Pancreas (tissue), 10 donors: ENCODE data around the gene PSMD12. TPM values are rescaled to one million over a fixed set of nuclear protein-coding genes. Genes with fewer than 3 reads are reported as not detected.
"Not testable (repeated sequence)": the region's sequence is repeated elsewhere in the genome, so short reads cannot be mapped to it uniquely, and the experiment has no call there.

ENCODE experiments used
- ATAC-seq, 4 donors: fragments of 200-7000 bp; cut with Tn5 transposase; one replicate each; pipeline versions ENCODE4 v1.8.0 to v1.9.1; 2020; ENCODE audit warnings: mild to moderate bottlenecking in 4 of 4, moderate library complexity in 4 of 4
- DNase-seq, 6 donors: peaks; one replicate each; pipeline ENCODE4 v3.0.0-alpha.2; 2020
- FAIRE-seq: peaks from 2 replicates; lab custom pipeline; 2012; peaks lifted over from hg19 to GRCh38; lab: Jason Lieb, UNC
- H3K27ac ChIP-seq, 4 donors: fragments of 200-600 bp; sonication (generic); 1 replicate in 3 of 4; 2 replicates in 1 of 4; pipeline versions ENCODE4 v1.5.0 to v1.8.0; 2020
- H3K27me3 ChIP-seq, 4 donors: fragments of 200-600 bp; one replicate each; pipeline ENCODE4 v1.8.0; 2021
- H3K36me3 ChIP-seq, 3 donors: fragments of 200-600 bp; sonication (generic) in 1 of 3; one replicate each; pipeline versions ENCODE4 v1.5.0 to v1.8.0; 2020 to 2021
- H3K4me1 ChIP-seq, 3 donors: fragments of 200-600 bp; one replicate each; pipeline ENCODE4 v1.8.0; 2021
- H3K4me3 ChIP-seq, 4 donors: fragments of 200-600 bp; sonication (generic) in 2 of 4; one replicate each; pipeline versions ENCODE4 v1.5.0 to v1.8.0; 2020 to 2021
- H3K9me3 ChIP-seq, 4 donors: fragments of 200-600 bp; one replicate each; pipeline ENCODE4 v1.8.0; 2021
- WGBS, 2 donors: extraction: QIAGEN DNeasy Blood & Tissue Kit; methylation state at CpG; one replicate each; pipeline ENCODE4 v1.1.7; 2013; 5-methylcytosine and 5-hydroxymethylcytosine counted together
- intact Hi-C, 3 donors: fragments of 100-400 bp; cut with DNase I; formaldehyde crosslinking; loops; one replicate each; pipeline versions ENCODE4 v1.11.1 to v1.14.2; 2022
- polyA plus RNA-seq, 2 donors: library from polyadenylated mRNA; stranded (reverse); fragments of 200-250 nt; gene quantifications; one replicate each; pipeline ENCODE4 v1.2.3, GENCODE V29; 2013
- total RNA-seq, 6 donors: library from RNA; stranded (reverse); fragmentation: NEBNext Ultra II Directional in 4 of 6; extraction: Animal tissue kit (Norgen Biotek cat#: 25700) in 4 of 6; gene quantifications; one replicate each; pipeline versions ENCODE4 v1.2.1 to v1.2.4, GENCODE V29; 2021 to 2023
- TF ChIP-seq, protein P1 (sequence below), 4 donors: fragments of 200-600 bp; sonication (generic) in 3 of 4; IDR thresholded peaks; one replicate each; pipeline versions ENCODE4 v1.5.0 to v1.8.0; 2021; ENCODE audit warnings: antibody characterized with exemption in 4 of 4
- donor health status: healthy with polysubstance abuse.
- donor health status: DM: no; HTN: no; CAD: no; lungs with moderate emphysema.
- donor health status: DM: no; HTN: no; CAD: no.
- donor health status: control.
- donor health status: control.
- donor health status: Bipolar disorder and iron deficiency.
- donor health status: DM: yes; HTN: yes; CAD: no.
- donor health status: DM: no; HTN: no; CAD: no.
- donor health status: DM: no; HTN: no; CAD: no.
- donor health status: DM: yes; HTN: yes; CAD: no.

Gene PSMD12
- total and polyA plus RNA-seq, 8 donors, result 10.5 to 27.6 (median 21.1) TPM

DNA sequence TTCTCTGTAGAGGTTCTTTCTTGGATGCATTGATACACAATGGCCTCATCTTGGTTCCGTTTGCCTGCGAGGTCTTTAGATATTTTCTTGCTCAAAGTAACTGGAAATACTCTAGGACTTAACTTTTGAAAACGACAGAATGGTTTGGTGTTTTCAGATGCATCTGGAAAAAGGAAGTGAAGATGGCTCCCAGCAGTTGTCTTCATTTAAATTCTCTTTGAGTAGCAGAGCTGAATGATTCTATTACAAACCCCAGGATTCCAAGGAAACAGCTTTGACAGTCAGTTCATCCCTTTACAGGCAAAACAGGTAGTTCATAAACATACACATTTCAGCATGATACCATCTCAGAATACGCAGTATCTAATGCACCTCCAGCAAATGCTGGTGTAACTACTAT, 54.8 kb downstream of the PSMD12 start:
- TF ChIP-seq, protein P1, sequence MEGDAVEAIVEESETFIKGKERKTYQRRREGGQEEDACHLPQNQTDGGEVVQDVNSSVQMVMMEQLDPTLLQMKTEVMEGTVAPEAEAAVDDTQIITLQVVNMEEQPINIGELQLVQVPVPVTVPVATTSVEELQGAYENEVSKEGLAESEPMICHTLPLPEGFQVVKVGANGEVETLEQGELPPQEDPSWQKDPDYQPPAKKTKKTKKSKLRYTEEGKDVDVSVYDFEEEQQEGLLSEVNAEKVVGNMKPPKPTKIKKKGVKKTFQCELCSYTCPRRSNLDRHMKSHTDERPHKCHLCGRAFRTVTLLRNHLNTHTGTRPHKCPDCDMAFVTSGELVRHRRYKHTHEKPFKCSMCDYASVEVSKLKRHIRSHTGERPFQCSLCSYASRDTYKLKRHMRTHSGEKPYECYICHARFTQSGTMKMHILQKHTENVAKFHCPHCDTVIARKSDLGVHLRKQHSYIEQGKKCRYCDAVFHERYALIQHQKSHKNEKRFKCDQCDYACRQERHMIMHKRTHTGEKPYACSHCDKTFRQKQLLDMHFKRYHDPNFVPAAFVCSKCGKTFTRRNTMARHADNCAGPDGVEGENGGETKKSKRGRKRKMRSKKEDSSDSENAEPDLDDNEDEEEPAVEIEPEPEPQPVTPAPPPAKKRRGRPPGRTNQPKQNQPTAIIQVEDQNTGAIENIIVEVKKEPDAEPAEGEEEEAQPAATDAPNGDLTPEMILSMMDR (IDR thresholded peaks at IDR 0.05), result no peak
- Histone ChIP-seq H3K4me3 (no peak overlapping the region), H3K9me3 (no peaks in the 10 kb centered on the region), H3K27ac (no peak overlapping the region), H3K27me3 (no peaks in the 10 kb centered on the region), H3K4me1 (no peaks in the 10 kb centered on the region), H3K36me3 (no peaks in the 10 kb centered on the region)
- DNase-seq (no peak), ATAC-seq (no peak), FAIRE-seq (no peak)
- intact Hi-C loops, result no loop called here
- WGBS, 2 donors, result 70% methylated on average over 4 of the region's 4 CpGs

DNA sequence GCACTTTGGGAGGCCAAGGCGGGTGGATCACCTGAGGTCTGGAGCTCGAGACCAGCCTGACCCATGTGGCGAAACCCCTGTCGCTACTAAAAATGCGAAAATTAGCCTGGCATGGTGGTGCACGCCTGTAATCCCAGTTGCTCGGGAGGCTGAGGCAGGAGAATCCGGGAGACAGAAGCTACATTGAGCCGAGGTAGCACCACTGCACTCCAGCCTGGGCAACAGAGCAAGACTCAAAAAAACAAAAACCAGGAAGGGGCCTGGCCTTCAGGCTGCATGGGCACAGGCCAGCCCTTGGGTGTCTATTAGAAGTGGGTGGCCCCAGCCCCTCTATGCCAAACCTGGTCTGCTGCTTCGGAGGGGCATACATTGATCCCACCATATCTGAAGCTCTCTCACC, 56.0 kb downstream of the PSMD12 start:
- Histone ChIP-seq H3K27ac (no peak overlapping the region), H3K9me3 (no peaks in the 10 kb centered on the region), H3K36me3 (no peaks in the 10 kb centered on the region), H3K4me1 (no peaks in the 10 kb centered on the region), H3K4me3 (no peak overlapping the region), H3K27me3 (no peaks in the 10 kb centered on the region)
- no peak for ATAC-seq
- no peak for DNase-seq
- intact Hi-C loops, result no loop called here
- no peak for FAIRE-seq
- 86 to 92% methylated on average over 10 of the region's 10 CpGs for WGBS, 2 donors
- TF ChIP-seq, protein P1 (IDR thresholded peaks at IDR 0.05), result no peak

DNA sequence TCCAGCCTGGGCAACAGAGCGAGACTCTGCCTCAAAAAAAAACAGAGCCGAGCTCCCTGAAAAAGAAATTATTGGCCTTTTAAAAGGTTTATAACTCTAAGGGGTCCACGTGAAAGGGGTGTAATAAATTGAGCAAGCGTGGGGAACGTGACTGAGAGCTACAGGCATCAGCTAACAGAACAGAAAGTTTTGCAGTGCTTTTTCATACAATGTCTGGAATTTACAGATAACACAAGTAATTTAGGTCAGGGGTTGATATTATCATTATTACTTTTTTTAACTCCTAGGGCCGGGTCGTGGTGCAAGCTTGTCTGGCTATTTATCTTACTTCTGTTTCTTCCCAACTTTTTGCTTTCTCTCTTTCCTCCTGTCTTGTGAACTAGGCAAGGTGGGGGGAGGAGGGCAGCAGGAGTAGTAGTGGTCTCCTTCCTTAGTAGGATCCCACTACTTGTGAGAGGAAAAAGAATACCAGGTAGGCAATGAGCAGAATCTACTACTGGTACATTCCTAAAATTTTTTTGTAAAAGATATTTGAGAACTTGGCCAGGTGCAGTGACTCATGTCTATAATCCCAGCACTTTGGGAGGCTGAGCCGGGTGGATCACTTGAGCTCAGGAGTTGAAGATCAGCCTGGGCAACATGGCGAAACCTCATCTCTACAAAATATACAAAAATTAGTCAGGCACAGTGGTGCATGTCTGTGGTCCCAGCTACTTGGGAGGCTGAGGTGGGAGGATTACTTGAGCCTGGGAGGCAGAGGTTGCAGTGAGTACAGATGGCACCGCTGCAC, 60.7 kb downstream of the PSMD12 start:
- H3K27ac ChIP-seq, H3K4me1 ChIP-seq, H3K4me3 ChIP-seq, H3K36me3 ChIP-seq, ATAC-seq, intact Hi-C loops, FAIRE-seq, DNase-seq, H3K9me3 ChIP-seq, H3K27me3 ChIP-seq: not testable (repeated sequence)
- 61% methylated on average over 10 of the region's 10 CpGs for WGBS, 2 donors

- 87 to 91% methylated on average over 10 of the region's 10 CpGs for WGBS, 2 donors
- DNase-seq (no peak), FAIRE-seq (no peak), ATAC-seq (no peak)
- peaks cover 0 to 3% (median 0%) of the 10 kb centered on the region in 3 donors for H3K4me1 ChIP-seq
- H3K27me3 ChIP-seq, result no peaks in the 10 kb centered on the region
- H3K4me3 ChIP-seq, result no peak overlapping the region
- TF ChIP-seq, protein P1 (IDR thresholded peaks at IDR 0.05), result no peak
- H3K27ac ChIP-seq, result no peak overlapping the region
- no peaks in the 10 kb centered on the region for H3K36me3 ChIP-seq
- intact Hi-C loops, result no loop called here
- no peaks in the 10 kb centered on the region for H3K9me3 ChIP-seq
Measured at GRCh38 chr17:67297454-67297960, 68.9 kb downstream of the PSMD12 start.

- TF ChIP-seq, protein P1 (IDR thresholded peaks at IDR 0.05), result no peak
- Histone ChIP-seq H3K4me1 (peaks cover 0 to 3% (median 0%) of the 10 kb centered on the region in 3 donors), H3K36me3 (no peaks in the 10 kb centered on the region), H3K27me3 (no peaks in the 10 kb centered on the region), H3K9me3 (no peaks in the 10 kb centered on the region), H3K27ac (no peak overlapping the region), H3K4me3 (no peak overlapping the region)
- ATAC-seq (no peak), DNase-seq (peak in 2 of 6 donors; percentile 54 to 61), FAIRE-seq (no peak)
- 92 to 95% methylated on average over 41 to 44 of the region's 44 CpGs for WGBS, 2 donors
- intact Hi-C loops, result no loop called here
Measured at GRCh38 chr17:67294451-67295199, 71.8 kb downstream of the PSMD12 start.
